Caki2 (cell line): ENCODE results near the gene CORO1C. TPM values are rescaled to one million over a fixed set of nuclear protein-coding genes. Genes with fewer than 3 reads are reported as not detected.
A peak's percentile ranks its signal among the peaks of the same experiment; 100 is the strongest.
"Not testable (repeated sequence)": the region's sequence is repeated elsewhere in the genome, so short reads cannot be mapped to it uniquely, and the experiment has no call there.

Source experiments
- DNase-seq: peaks from one replicate; pipeline ENCODE4 v3.0.0-alpha.2; 2015; ENCODE audit warnings: low read depth
- in situ Hi-C: cut with HindIII; loops from 2 replicates; pipeline ENCODE4 v1.10.0; 2016; ENCODE audit warnings: low sequenced_read_pairs, low pct_unique_long_range_greater_than_20kb, mixed read lengths
- total RNA-seq: library from RNA; depleted of rRNA; stranded (reverse); fragments of >200 nt; shearing (Covaris generic); gene quantifications from 2 replicates; pipeline ENCODE4 v1.2.3, GENCODE V29; 2014; ENCODE audit warnings: low replicate concordance; rRNA removed

CORO1C gene
- total RNA-seq: 75.6 and 89.9 TPM in 2 replicates

DNA sequence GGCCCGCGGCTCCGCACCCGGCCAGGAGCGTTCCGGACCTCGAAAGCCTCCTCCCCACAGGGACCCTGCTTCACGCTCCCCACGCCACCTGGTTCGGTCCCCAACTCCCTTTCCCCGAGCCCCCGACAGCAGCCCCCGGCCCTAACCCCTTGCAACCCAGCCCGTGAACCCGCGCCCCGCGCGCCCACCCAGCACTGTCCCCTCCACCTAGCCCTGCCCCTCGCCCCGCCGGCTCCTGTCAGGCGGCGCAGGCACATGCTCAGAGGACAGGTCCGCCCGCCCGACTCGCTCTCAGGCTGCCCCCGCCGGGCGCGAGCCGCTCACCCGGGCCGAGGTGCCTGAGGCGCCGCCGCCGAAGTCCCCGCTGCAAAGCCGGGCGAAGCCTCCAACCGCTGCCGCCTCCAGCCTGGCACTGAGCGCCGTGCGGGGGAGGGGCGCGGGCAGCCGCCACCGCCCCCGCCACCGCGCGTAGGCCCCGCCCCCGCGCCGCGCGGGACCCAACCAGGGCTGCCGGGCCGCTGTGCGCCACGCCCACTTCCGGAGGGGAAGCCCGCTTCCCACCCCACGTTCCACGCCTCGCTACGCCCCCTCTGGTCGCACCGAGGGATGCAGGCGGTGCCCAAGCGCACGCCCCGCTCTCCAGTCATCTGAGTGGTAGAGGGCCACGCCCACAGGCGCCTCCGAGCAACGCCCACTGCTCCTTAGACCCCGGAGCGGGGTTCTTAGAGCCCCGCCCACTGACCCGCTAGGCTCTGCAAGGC, at the start of gene CORO1C:
CORO1C (minus strand) TSS at position 414 of the 761 bp plus-strand sequence. CDS start 30,200 bp downstream, outside the sequence.
- in situ Hi-C loops: no loop called here
- peak; percentile 97 for DNase-seq

DNA sequence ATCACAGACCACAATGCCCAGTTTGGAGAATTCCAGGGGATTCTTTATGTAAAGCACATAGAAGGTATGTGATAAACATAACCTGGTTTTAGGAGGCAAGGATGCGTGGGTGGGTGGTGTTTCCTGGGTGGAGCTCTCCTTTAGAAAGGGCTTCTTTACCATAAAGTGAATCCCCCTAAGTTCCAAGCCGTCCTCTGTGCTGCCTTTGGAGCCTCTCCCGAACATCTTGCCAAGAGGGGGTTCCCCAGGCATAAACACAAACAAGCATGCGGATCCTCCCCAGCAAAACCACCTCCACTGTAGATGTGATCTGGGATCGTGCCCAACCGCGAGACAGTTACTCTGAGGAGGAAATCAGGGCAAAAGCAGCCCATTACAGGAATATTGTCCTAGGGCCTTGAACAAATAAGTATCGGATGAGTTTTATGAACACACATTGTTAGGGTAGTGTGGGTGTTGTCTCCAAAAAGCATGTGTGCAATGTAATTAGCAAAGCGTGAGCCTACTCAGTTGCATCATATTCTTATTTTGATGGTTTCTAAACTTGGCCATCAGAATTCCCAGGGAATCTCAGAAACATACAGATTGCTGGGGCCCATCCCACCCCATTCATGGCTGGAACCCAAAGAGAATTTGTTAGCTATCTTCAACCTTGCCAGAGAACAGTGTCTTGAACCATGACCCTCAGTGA, 48.8 kb upstream of the CORO1C start:
- in situ Hi-C loops: no loop called here
- DNase-seq: no peak

DNA sequence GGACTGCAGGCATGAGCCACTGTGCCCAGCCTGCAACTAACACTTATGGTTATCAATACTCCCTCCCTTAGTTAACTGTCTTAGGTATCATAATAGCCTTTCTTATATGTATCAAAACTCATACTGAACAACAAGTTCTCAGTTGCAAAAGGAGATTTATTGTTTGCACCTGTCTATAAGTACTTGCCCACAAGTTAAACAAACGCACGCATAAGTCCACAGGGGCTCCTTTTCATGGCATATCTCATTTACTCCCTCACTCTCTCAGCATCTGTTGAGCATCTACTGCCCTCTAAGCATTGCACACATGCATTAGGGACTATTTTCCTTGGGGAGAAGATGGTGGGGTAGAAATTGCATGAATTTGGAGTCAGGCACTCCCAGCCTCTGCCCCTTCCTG, 46.7 kb upstream of the CORO1C start:
- in situ Hi-C loops: no loop called here
- no peak for DNase-seq

DNA sequence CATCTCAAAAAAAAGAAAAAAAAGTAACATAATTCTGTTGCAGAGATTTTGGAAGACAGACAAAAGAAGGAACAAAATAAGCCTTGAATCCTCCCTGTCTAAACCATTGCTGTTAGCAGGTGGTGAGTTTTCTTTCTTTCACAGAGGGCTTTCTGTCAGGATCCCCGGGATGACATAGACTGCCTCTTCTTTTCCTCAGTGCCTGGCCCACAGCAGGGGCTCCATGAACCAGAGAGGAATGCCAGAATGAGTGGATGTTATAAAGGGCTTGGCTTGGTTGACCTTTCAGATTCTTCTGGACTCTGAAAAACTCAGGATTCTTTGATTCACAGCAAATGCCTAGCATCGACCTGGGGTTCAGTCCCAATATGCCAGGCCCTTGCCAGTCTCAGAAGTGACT, 45.8 kb upstream of the CORO1C start:
- no peak for DNase-seq
- in situ Hi-C loops: no loop called here

DNA sequence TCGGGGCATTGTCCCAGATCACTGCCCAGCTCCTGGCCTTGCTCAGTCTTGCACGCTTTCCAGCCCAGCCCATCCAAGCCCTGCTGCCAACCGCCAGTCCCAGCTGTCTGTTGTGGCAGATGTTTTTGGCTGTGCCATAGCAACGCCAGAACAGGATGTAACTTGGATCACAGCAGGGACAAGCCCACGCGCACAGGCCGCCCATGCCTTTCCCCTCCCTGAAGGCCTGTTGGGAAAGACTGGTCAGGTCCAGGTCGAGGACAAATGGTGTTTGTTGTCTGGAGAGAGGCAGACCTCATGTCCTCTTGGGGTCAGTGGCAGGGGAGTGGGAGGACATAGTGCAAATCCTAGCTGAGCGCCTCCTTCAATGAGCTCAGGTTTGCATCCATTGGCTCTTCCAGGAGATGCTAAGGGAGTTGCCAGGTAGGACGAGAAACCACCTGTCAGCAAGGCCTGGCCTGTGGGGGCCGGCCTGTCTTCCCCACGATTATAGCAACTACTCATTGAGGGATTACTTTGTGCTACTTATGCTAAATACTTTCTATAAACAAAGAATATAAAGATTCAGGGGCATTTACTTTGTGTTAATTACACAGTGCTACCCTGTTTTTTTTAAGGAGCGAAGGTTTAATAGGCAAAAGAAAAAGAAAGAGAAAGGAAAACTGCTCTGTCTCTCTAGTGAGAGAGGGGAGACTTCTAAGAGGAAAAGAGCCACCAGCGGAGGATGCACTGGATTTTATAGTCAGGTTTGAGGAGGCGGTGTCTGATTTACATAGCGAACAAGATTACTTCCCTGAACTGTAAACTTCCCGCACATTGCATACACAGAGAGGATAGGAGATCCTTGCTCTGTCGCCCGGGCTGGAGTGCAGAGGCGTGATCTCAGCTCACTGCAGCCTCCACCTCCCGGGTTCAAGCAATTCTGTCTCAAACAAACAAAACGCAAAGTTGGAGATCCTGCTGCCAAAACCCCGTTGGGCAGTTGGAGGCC, 42.8 kb upstream of the CORO1C start:
- peak; percentile 76 for DNase-seq
- in situ Hi-C loops: no loop called here

DNA sequence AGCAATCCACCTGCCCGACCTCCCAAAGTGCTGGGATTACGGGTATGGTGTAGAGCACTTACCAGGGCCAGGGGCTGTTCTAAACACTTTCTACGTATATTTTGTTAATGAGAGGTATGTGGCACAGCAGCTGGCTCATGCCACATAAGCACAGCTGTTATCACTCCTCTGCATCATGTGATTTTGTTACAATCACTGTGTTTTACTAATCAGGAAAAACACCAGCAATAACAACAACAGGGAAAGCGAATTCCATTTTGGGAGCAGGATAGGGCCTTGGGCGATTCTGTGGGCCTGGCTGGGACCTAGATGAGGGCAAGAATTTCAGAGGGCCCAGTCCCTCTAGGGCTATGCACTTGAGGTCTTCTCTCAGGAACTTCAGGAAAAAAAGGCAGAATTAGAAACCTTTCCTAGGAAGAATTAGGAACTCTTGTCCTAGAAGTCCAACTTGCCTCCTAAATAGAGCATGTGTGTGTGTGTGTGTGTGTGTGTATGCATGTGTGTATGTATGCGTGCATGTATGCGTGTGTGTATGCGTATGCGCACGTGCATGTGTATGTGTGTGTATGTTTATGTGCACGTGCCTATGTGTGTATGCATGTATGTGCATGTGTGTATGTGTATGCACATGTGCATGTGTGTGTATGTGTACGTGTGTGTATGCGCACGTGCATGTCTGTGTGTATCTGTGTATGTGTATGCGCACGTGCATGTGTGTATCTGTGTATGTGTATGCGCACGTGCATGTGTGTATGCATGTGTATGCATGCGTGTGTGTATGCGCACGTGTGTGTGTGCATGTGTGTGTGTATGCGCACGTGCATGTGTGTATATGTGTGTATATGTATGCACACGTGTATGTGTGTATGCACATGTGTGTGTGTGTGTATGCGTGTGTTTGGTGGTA, 41.8 kb upstream of the CORO1C start:
- in situ Hi-C loops: no loop called here
- no peak for DNase-seq

DNA sequence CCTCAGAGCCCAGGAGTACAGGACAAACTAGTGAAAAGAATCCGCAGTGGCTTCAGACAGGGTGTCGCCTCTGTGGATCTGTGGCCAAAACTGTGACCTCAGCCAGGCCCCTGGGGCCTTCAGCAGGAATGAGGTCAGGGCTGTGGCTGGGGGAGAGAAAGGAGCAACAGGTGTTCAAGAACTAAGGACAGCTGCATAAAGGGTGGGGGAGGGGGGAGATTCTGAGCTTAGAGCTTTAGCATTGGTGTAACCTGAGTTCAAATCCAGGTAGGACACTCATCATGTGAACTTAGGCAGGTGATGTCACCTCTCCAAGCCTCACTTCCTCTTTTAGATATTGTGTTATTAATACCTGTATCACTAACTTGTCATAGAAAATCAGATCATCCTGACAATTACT, 40.9 kb upstream of the CORO1C start:
- in situ Hi-C loops: no loop called here
- DNase-seq: no peak

DNA sequence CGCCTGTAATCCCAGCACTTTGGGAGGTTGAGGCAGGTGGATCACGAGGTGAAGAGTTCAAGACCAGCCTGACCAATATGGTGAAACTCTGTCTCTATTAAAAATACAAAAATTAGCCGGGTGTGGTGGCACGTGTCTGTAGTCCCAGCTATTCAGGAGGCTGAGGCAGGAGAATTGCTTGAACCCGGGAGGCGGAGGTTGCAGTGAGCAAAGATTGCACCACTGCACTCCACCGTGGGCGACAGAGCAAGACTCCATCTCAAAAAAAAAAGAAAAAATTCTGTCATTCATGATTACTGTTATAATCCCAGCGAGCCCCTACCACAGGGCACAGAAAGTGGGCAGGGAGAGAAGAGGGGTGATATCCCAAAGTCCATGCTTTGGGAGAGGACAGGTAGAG, 40.5 kb upstream of the CORO1C start:
- DNase-seq, in situ Hi-C loops: not testable (repeated sequence)

DNA sequence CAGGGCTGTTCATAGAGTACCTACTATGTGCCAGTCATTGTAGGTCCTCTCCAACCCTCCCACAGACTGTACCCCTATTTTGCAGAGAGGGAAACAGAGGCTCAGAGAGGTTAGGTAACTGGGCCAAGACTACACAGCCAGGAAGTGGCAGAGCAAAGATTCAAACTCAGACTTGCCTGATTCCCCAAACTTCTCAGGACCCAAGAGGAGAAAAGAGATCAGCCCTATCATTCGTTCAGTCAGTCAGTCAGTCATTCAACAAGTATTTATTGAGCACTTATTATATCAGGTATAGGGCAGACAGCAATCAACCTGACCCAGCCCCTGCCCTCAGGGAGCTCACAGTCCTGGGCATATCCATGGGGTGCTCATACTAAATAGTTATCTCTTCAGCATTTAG, 39.6 kb upstream of the CORO1C start:
- in situ Hi-C loops: no loop called here
- no peak for DNase-seq

DNA sequence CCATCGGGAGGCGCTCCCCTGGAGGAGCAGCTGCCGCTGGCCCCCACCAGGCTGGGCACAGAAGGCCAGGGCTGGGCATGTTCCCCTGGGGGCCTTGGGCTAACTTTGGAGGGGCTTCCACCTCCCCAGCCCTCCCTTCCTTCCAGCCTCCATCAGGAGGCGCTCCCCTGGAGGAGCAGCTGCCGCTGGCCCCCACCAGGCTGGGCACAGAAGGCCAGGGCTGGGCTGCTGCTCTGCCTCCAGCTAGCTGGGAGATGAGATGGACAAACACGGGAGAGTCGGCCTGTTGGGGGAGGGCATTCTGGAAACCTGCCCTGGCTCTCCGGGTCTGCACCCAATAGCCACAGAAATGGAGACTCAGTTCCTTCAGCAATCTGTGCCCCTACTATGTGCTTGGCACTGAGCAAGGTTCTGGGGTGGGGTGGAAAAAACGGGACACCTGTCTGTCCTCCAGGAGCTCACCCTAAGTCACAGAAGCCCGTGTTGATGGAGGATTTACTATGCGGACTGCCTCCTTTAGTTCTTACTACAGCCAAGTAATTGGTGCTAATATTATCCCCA, 39.0 kb upstream of the CORO1C start:
- in situ Hi-C loops: no loop called here
- no peak for DNase-seq

DNA sequence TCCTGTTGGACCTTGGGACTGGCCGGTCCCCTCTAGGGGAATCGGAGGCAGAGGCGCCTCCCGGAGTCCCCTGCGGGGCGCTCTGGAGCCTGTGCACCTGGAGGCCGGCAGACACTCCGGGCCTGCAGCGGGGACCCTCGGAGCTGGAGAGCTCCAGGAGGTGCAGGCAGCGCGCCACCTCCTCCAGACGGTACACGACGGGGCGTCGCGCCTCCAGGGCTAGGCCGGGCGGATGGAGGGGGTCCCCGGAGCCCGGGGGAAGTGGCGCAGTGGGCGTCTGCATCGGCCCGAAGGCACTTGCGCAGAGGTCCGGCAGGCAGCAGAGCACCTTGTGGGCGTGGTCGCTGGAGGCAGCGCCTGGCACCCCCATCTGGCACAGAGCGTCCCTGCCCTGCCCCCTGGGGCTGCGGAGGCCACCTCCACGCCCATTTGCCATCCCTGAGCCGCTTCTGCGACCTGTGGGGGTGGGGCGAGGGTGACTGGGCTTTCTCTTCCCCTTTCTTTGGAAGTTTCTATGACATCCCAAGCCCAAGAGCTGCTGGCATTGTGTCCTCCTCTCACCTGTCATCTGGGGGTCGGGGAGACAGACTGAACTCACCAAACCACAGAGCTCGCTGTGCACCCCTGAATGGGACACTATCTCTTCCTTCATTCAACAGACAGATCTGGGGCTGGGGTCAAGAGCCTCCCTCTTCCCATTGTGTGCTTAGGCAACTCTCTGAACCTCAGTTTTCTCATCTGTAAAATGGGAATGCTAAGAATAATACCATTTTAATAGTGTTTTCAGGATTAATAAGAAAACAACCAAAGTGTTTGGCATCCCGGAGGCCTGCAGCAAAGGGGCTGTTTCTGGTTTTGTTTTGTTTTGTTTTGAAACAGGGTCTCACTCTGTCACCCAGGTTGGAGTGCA, 37.5 kb upstream of the CORO1C start:
- in situ Hi-C loops: no loop called here
- DNase-seq: no peak

DNA sequence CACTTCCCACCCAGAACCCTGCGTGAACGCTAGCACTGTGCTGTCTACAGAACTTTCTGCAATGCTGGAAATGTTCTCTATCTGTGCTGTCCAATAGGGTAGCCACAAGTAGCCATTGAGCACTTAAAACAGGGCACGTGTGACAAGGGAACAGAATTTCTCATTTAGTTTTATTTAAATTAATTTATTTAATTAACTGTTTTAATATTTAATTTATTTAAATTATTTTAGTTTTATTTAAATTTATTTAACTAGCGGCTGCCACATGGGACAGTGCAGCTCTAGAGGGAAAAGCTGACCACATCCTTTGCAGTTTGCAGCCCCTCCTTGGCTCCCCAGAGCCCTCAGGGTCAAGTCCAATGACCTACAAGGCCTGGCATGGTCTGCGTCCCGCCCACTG, 35.0 kb upstream of the CORO1C start:
- DNase-seq: no peak
- in situ Hi-C loops: no loop called here

DNA sequence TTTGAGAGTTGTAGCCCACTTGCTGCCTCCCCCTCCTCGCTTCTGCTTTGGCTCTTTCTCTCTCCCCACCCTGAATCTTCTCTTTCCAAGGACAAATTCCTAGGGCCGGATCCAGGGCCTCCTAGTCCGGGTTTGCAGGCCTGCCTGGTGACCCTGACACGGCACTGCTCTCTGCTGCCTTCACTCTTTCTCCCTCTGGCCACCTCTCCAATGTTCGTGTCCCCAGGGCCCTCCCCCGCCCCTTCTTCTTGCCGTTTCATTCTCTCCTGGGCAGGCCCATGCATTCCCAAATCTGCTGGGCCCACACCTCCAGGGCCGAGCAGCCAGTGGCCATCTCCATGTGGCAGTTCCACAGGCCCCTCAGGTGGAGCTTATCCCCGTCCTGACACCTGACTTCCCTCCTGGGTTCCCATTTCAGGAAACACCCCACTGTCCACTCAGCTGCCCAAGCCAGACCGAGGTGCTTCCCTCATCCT, 34.0 kb upstream of the CORO1C start:
- in situ Hi-C loops: no loop called here
- DNase-seq: no peak

DNA sequence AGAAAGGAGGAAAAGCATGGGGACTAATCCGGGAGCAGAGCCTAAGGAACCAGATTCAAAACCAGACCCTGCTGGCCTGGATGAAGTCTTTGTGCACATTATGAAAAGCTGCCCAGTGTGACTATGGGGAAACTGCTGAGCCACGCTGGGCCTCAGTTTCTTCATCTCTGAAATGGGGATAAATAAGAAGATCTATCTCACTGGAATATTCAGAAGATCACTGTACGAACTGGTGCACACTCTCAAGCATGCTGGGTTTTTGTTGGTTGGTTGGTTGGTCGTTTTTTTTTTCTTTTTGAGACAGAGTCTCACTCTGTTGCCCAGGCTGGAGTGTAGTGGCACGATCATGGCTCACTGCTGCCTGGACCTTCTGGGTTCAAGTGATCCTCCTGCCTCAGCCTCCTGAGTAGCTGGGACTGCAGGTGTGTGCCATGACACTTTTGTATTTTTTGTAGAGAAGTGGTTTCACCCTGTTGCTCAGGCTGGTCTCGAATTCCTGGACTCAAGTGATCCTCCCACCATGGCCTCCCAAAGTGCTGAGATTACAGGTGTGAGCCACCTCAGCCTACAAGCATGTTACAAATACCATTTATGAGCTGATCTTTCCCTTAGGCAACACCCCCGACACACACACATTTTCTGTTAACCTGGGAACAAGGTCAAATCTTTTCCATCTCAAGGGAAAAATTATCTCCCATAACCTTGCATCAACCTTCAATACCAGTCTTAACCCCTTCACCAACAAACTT, 33.4 kb upstream of the CORO1C start:
- in situ Hi-C loops: no loop called here
- DNase-seq: no peak

DNA sequence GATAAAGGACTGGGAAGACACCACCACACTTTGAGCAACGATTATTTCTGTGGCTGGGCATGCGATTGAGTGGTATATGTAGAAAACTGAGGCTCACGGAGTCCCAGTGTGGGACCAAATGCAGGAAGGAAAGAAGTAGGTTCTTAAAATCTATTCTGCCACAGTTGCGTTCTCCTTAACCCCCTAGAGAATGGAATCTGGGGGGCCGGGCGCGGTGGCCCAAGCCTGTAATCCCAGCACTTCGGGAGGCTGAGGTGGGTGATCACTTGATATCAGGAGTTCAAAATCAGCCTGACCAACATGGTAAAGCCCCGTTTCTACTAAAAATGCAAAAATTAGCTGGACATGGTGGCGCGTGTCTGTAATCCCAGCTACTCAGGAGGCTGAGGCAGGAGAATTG, 29.9 kb upstream of the CORO1C start:
- in situ Hi-C loops: no loop called here

DNA sequence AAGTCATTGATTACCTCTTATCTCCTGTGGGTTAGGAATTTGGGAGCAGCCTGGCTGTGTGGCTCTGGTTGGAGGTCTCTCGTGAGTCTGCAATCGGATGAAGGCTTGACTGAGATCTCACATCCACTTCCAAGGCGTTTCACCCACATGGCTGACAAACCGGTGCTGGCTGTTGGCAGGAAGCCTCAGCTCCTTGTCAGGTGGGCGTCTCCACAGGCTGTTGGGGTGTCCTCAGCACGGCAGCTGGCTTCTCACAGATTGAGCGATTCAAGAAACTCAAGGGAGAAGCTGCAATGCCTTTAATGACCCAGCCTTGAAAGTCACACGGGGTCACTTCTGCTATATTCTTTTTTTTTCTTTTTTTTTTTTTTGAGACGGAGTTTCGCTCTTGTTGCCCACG, 28.6 kb upstream of the CORO1C start:
- DNase-seq: no peak
- in situ Hi-C loops: no loop called here

More for the DNA sequence above, 29.9 kb upstream of the CORO1C start:
- DNase-seq: no peak
